H1 (cell line): ENCODE data around the gene SMYD3. TPM values are rescaled to one million over a fixed set of nuclear protein-coding genes. Genes with fewer than 3 reads are reported as not detected.

Source experiments
- CBX8 ChIP-seq: fragments of 300-800, 300-1000 bp; sonication (generic); IDR thresholded peaks from 2 replicates; pipeline ENCODE4 v1.7.1; 2016; ENCODE audit warnings: low read depth, low read length, borderline replicate concordance
- CHD1 ChIP-seq: IDR thresholded peaks from 2 replicates; pipeline ENCODE4 v1.6.1; 2012; ENCODE audit warnings: low read depth, low read length, improper control_type of control experiment
- CHD7 ChIP-seq: fragments of 300-600 bp; sonication (generic); IDR thresholded peaks from 2 replicates; pipeline ENCODE4 v1.7.1; 2012; ENCODE audit warnings: low read length, moderate library complexity, mild to moderate bottlenecking, inconsistent platforms; ENCODE audit not compliant: insufficient replicate concordance
- GTF2F1 ChIP-seq: IDR thresholded peaks from 2 replicates; pipeline ENCODE4 v1.6.1; 2012; ENCODE audit warnings: low read depth, low read length, improper control_type of control experiment, borderline replicate concordance
- SP4 ChIP-seq: IDR thresholded peaks from 2 replicates; pipeline ENCODE4 v1.6.1; 2012; ENCODE audit warnings: low read length, inconsistent platforms
- YY1 ChIP-seq: IDR thresholded peaks from 2 replicates; pipeline ENCODE4 v1.6.1; 2011; ENCODE audit warnings: low read depth, mild to moderate bottlenecking, low read length
- polyA plus RNA-seq, 7 experiments: library from polyadenylated mRNA; depleted of rRNA in 3 of 7; stranded (reverse) in 5 of 7; unstranded in 2 of 7; fragments of >200 nt in 5 of 7; fragments of 200-250 nt in 2 of 7; gene quantifications; 1 replicate in 5 of 7; 2 replicates in 1 of 7; 4 replicates in 1 of 7; pipeline versions ENCODE4 v1.2.1 to v1.2.3, GENCODE V29; 2011 to 2013; ENCODE audit warnings: missing spikeins in 2 of 7, mixed read lengths in 2 of 7
- total RNA-seq: library from RNA; stranded (reverse); fragmentation: NEBNext Ultra II Directional; extraction: Animal tissue kit (Norgen Biotek cat#: 25700); gene quantifications from 2 replicates; pipeline ENCODE4 v1.2.1, GENCODE V29; 2021

Gene SMYD3
- total and polyA plus RNA-seq, 2 of the 8 experiments (the other 6 are each of a cell fraction or from before 2014, with no cell fraction given): 17.3 to 25.4 TPM

GRCh38 chr1:245877976-245878375 is 629.1 kb downstream of the SMYD3 start (continued):
- no peak for TF ChIP-seq CHD7
- TF ChIP-seq GTF2F1: no peak
- TF ChIP-seq CHD1: no peak
- TF ChIP-seq SP4: no peak
- TF ChIP-seq CBX8: no peak
- TF ChIP-seq YY1: no peak
- TF ChIP-seq, all 59 proteins: peak for 0
